DMS114 treated with DMSO at 0.1 percent for 48 hours (cell line): ENCODE data around the gene KCNC3.

Source experiments
- DNase-seq: peaks from one replicate; lab custom pipeline; 2025; ENCODE audit not compliant: unreplicated experiment; lab: John Stamatoyannopoulos, UW

The KCNC3 gene

GRCh38 chr19:50280074-50280473 lies 49.1 kb downstream of the KCNC3 start:
- DNase-seq = no peak

GRCh38 chr19:50277966-50278580 lies 51.1 kb downstream of the KCNC3 start:
- DNase-seq = no peak

- no peak for DNase-seq
Observed at GRCh38 chr19:50276370-50277063, 52.7 kb downstream of the KCNC3 start.

- DNase-seq = no peak
Observed at GRCh38 chr19:50275577-50276368, 53.4 kb downstream of the KCNC3 start.

GRCh38 chr19:50273821-50274220 lies 55.4 kb downstream of the KCNC3 start:
- no peak for DNase-seq

GRCh38 chr19:50272263-50272897 lies 56.8 kb downstream of the KCNC3 start:
- DNase-seq = no peak

- no peak for DNase-seq
Observed at GRCh38 chr19:50269653-50270052, 59.5 kb downstream of the KCNC3 start.

- no peak for DNase-seq
Observed at GRCh38 chr19:50268501-50268900, 60.7 kb downstream of the KCNC3 start.

GRCh38 chr19:50268041-50268440 lies 61.1 kb downstream of the KCNC3 start:
- DNase-seq = no peak

GRCh38 chr19:50266896-50267295 lies 62.3 kb downstream of the KCNC3 start:
- no peak for DNase-seq

GRCh38 chr19:50266041-50266440 lies 63.1 kb downstream of the KCNC3 start:
- DNase-seq = no peak

- no peak for DNase-seq
Observed at GRCh38 chr19:50264483-50265186, 64.5 kb downstream of the KCNC3 start.

GRCh38 chr19:50263176-50263575 lies 66.0 kb downstream of the KCNC3 start:
- DNase-seq = no peak
